ENCODE data around the gene TMCC3.

Gene TMCC3

DNA sequence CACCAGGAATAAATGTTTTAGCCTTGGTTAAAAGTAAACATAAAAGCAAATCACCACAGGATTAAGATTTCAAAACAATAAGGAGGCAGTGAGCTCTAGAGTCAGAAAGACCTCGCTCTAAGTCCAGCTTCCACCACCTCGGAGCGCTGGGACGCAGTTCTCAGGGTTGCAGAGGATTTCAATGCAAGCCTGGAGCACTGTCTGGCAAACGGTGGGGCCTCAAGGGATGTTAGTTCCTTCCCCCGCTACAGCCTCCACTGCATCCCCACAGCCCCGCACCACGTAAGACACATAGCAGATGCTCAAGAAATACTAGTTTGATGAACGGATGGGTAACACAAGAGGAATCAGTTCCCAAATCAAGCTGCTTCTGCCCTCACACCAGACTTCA is 39.3 kb upstream of the TMCC3 start:
- no peaks in the 10 kb centered on the region for H3F3A ChIP-seq (ENCODE audit: insufficient read depth, low read length)
- no peaks in the 10 kb centered on the region for H3K27me3 ChIP-seq (replicated peaks; ENCODE audit: insufficient read depth, low read length)
- DNase-seq, result no peak
- H3K9ac ChIP-seq (ENCODE audit: low read length), result no peak overlapping the region
- TF ChIP-seq EZH2 (optimal IDR thresholded peaks at IDR 0.05; ENCODE audit: low read depth, low read length), result no peak
- no peak for TF ChIP-seq EZH2phosphoT487 (IDR thresholded peaks at IDR 0.05; ENCODE audit: low read length)
- TF ChIP-seq CTCF (IDR thresholded peaks at IDR 0.05; ENCODE audit: low read length), result no peak
- H3K27ac ChIP-seq (ENCODE audit: low read length), result no peak overlapping the region
- H3K36me3 ChIP-seq (replicated peaks; ENCODE audit: insufficient read depth, low read length), result no peaks in the 10 kb centered on the region
- no peak overlapping the region for H3K4me3 ChIP-seq (ENCODE audit: low read length)
- H3K4me2 ChIP-seq (ENCODE audit: low read depth, low read length), result no peak overlapping the region
- H4K20me1 ChIP-seq (ENCODE audit: insufficient read depth, low read length), result no peaks in the 10 kb centered on the region
- no peaks in the 10 kb centered on the region for H3K4me1 ChIP-seq (ENCODE audit: low read length)
- no peaks in the 10 kb centered on the region for H3K9me3 ChIP-seq (replicated peaks; ENCODE audit: insufficient read depth, low read length)
- no peaks in the 10 kb centered on the region for H3K79me2 ChIP-seq (ENCODE audit: low read length)
- H2AFZ ChIP-seq (ENCODE audit: low read length), result no peak overlapping the region
- no peaks in the 10 kb centered on the region for H3K9me2 ChIP-seq (replicated peaks; ENCODE audit: insufficient read depth, low read length)

DNA sequence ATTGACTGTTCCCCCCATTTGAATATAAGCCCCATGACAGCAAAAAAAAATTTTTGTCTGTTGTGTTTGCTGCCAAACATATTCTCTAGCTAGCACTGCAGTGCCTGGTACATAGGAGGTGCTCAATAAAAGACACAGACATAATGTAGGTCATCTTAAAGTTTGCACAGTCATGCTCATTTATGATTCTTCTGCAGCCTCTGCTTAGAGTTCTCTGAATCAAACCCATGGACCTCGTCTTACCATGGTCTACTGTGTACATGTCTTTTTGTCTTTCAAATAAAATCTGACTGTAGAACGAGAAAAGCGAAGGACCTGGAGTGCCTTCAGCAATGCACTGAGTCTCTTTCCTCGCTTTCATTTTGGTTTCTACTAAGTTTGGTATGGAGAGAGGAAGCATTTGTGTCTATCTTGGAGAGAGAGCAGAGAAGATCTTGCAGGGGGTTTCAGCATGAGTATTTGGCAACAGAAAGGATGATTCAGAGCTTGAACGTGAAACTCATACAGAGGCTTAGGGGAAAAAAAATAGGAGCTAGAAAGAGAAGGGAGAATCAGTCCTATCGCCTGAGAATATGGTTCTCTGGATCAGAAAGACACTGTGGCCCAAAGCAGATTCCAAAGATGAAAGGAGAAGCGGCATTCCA is 38.8 kb upstream of the TMCC3 start:
- Histone ChIP-seq H3K4me3 (ENCODE audit: low read length) (no peak overlapping the region), H3K27ac (ENCODE audit: low read length) (no peak overlapping the region)

GRCh38 chr12:94687891-94688290 is 37.5 kb upstream of the TMCC3 start:
- no peak overlapping the region for H3K4me2 ChIP-seq (ENCODE audit: low read depth, low read length)
- no peaks in the 10 kb centered on the region for H3K36me3 ChIP-seq (replicated peaks; ENCODE audit: insufficient read depth, low read length)
- no peaks in the 10 kb centered on the region for H3K27me3 ChIP-seq (replicated peaks; ENCODE audit: insufficient read depth, low read length)
- no peaks in the 10 kb centered on the region for H3K9me2 ChIP-seq (replicated peaks; ENCODE audit: insufficient read depth, low read length)
- no peak overlapping the region for H3K27ac ChIP-seq (ENCODE audit: low read length)
- TF ChIP-seq CTCF (IDR thresholded peaks at IDR 0.05; ENCODE audit: low read length) (no peak), EZH2phosphoT487 (IDR thresholded peaks at IDR 0.05; ENCODE audit: low read length) (no peak), EZH2 (optimal IDR thresholded peaks at IDR 0.05; ENCODE audit: low read depth, low read length) (no peak)
- no peak overlapping the region for H2AFZ ChIP-seq (ENCODE audit: low read length)
- no peak overlapping the region for H3K9ac ChIP-seq (ENCODE audit: low read length)
- no peaks in the 10 kb centered on the region for H3K4me1 ChIP-seq (ENCODE audit: low read length)
- H3K9me3 ChIP-seq (replicated peaks; ENCODE audit: insufficient read depth, low read length), result no peaks in the 10 kb centered on the region
- no peak overlapping the region for H3K4me3 ChIP-seq (ENCODE audit: low read length)
- DNase-seq, result no peak
- no peaks in the 10 kb centered on the region for H3F3A ChIP-seq (ENCODE audit: insufficient read depth, low read length)
- no peaks in the 10 kb centered on the region for H4K20me1 ChIP-seq (ENCODE audit: insufficient read depth, low read length)
- H3K79me2 ChIP-seq (ENCODE audit: low read length), result no peaks in the 10 kb centered on the region

More for the DNA sequence above, 38.8 kb upstream of the TMCC3 start:
- Histone ChIP-seq H3K27me3 (replicated peaks; ENCODE audit: insufficient read depth, low read length) (no peaks in the 10 kb centered on the region), H2AFZ (ENCODE audit: low read length) (no peak overlapping the region), H3K9ac (ENCODE audit: low read length) (no peak overlapping the region), H4K20me1 (ENCODE audit: insufficient read depth, low read length) (no peaks in the 10 kb centered on the region), H3K36me3 (replicated peaks; ENCODE audit: insufficient read depth, low read length) (no peaks in the 10 kb centered on the region), H3F3A (ENCODE audit: insufficient read depth, low read length) (no peaks in the 10 kb centered on the region), H3K9me3 (replicated peaks; ENCODE audit: insufficient read depth, low read length) (no peaks in the 10 kb centered on the region), H3K4me2 (ENCODE audit: low read depth, low read length) (no peak overlapping the region), H3K79me2 (ENCODE audit: low read length) (no peaks in the 10 kb centered on the region), H3K9me2 (replicated peaks; ENCODE audit: insufficient read depth, low read length) (no peaks in the 10 kb centered on the region), H3K4me1 (ENCODE audit: low read length) (no peaks in the 10 kb centered on the region)
- no peak for TF ChIP-seq EZH2phosphoT487 (IDR thresholded peaks at IDR 0.05; ENCODE audit: low read length)
- no peak for TF ChIP-seq CTCF (IDR thresholded peaks at IDR 0.05; ENCODE audit: low read length)
- no peak for TF ChIP-seq EZH2 (optimal IDR thresholded peaks at IDR 0.05; ENCODE audit: low read depth, low read length)
- DNase-seq, result no peak

All from MM.1S (cell line).